ENCODE data around the gene RDX. TPM values are rescaled to one million over a fixed set of nuclear protein-coding genes. Genes with fewer than 3 reads are reported as not detected.
A peak's percentile ranks its signal among the peaks of the same experiment; 100 is the strongest.

Gene RDX
- polyA plus RNA-seq, 2 of the 4 experiments (the other 2 are of a cell fraction): 158 to 183 TPM

DNA sequence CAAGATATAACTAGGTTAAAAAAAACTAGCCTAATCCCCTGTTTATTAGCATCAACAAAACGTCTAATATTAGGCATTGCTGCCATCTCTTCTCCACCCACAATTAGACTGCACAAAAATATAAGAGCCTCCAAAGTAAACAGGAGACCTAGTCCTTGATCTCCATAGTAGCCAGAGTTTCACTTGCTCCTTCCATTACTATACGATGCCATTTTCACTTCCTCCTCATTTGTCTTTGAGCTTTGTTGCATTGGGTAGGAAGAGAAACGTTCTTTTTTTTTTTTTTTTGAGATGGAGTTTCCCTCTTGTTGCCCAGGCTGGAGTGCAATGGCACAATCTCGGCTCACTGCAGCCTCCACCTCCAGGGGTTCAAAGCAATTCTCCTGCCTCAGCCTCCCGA, 42.3 kb upstream of the RDX start:
- POLR2A ChIA-PET: no interaction called here
- CTCF ChIA-PET: no interaction called here

DNA sequence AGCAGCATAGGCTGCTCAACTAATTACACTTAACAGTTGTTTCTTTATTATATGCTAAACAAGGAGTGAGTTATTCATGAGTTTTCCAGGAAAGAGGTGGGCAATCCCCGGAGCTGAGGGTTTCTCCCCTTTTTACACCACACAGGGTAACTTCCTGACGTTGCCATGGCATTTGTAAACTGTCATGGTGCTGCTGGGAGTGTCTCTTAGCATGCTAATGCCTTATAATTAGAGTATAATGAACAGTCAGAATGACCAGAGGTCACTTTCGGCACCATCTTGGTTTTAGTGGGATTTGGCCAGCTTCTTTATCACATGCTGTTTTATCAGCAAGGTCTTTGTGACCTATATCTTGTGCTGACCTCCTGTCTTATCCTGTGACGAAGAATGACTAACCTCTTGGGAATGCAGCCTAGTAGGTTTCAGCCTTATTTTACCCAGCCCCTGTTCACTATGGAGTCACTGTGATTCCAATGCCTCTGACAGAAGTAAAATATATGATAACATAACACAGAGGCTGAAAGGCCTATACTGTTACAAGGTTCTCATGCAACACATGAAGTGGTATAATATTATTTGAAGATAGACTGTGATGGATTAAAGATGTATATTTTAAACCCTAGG, 41.3 kb upstream of the RDX start:
- 38% methylated on average over 4 of the region's 4 CpGs for WGBS (ENCODE audit: missing lambda C conversion rate)
- H3K4me1 ChIP-seq: peaks cover 14% of the 10 kb centered on the region
- FAIRE-seq (no peak), DNase-seq (ENCODE audit: low read depth in 1 of 2, low spot score in 1 of 2) (no peak), ATAC-seq (peak in 1 of 2 experiments; percentile 56; a peak in 2 of 6 replicates)
- CTCF ChIA-PET: no interaction called here
- POLR2A ChIA-PET: no interaction called here
- H3K4me2 ChIP-seq: peak overlapping the region; percentile 42; the same call in 2 of the 3 replicates
- peak overlapping the region; percentile 49 to 75; a peak in 4 of 6 replicates for H3K27ac ChIP-seq
- no peak overlapping the region for H3K4me3 ChIP-seq
- no peaks in the 10 kb centered on the region for H3K9me3 ChIP-seq
- TF ChIP-seq KDM1A (IDR thresholded peaks at IDR 0.05; ENCODE audit: low read depth) (no peak), FOSB (CRISPR knock-in tag; IDR thresholded peaks at IDR 0.05) (no peak), EP300 (IDR thresholded peaks at IDR 0.05) (no peak), RNF2 (IDR thresholded peaks at IDR 0.05; ENCODE audit: borderline replicate concordance, low read depth) (no peak), BHLHE40 (IDR thresholded peaks at IDR 0.05; ENCODE audit: low read depth, low read length) (no peak), HOXA7 (CRISPR knock-in tag; IDR thresholded peaks at IDR 0.05) (no peak), ZFP36 (IDR thresholded peaks at IDR 0.05; ENCODE audit: borderline replicate concordance, partially characterized antibody) (no peak)
- TF ChIP-seq, protein P1, sequence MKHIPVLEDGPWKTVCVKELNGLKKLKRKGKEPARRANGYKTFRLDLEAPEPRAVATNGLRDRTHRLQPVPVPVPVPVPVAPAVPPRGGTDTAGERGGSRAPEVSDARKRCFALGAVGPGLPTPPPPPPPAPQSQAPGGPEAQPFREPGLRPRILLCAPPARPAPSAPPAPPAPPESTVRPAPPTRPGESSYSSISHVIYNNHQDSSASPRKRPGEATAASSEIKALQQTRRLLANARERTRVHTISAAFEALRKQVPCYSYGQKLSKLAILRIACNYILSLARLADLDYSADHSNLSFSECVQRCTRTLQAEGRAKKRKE (CRISPR knock-in tag; IDR thresholded peaks at IDR 0.05; ENCODE audit: low read depth): no peak
- TF ChIP-seq, protein P2, sequence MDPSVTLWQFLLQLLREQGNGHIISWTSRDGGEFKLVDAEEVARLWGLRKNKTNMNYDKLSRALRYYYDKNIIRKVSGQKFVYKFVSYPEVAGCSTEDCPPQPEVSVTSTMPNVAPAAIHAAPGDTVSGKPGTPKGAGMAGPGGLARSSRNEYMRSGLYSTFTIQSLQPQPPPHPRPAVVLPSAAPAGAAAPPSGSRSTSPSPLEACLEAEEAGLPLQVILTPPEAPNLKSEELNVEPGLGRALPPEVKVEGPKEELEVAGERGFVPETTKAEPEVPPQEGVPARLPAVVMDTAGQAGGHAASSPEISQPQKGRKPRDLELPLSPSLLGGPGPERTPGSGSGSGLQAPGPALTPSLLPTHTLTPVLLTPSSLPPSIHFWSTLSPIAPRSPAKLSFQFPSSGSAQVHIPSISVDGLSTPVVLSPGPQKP (IDR thresholded peaks at IDR 0.05; ENCODE audit: low read depth, low read length): no peak
- TF ChIP-seq, protein P3, sequence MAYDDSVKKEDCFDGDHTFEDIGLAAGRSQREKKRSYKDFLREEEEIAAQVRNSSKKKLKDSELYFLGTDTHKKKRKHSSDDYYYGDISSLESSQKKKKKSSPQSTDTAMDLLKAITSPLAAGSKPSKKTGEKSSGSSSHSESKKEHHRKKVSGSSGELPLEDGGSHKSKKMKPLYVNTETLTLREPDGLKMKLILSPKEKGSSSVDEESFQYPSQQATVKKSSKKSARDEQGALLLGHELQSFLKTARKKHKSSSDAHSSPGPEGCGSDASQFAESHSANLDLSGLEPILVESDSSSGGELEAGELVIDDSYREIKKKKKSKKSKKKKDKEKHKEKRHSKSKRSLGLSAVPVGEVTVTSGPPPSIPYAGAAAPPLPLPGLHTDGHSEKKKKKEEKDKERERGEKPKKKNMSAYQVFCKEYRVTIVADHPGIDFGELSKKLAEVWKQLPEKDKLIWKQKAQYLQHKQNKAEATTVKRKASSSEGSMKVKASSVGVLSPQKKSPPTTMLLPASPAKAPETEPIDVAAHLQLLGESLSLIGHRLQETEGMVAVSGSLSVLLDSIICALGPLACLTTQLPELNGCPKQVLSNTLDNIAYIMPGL (CRISPR knock-in tag; IDR thresholded peaks at IDR 0.05; ENCODE audit: borderline replicate concordance): no peak

More for the DNA sequence above, 42.3 kb upstream of the RDX start:
- Histone ChIP-seq H3K4me2 (no peak overlapping the region), H3K9me3 (no peaks in the 10 kb centered on the region), H3K4me1 (peaks cover 14% of the 10 kb centered on the region), H3K4me3 (no peak overlapping the region), H3K27ac (no peak overlapping the region)
- ATAC-seq: no peak
- DNase-seq (ENCODE audit: low read depth in 1 of 2, low spot score in 1 of 2): no peak
- TF ChIP-seq KDM1A (IDR thresholded peaks at IDR 0.05; ENCODE audit: low read depth) (no peak), TP53 (CRISPR knock-in tag; IDR thresholded peaks at IDR 0.05) (no peak), ZNF302 (CRISPR knock-in tag; IDR thresholded peaks at IDR 0.05) (no peak), RNF2 (IDR thresholded peaks at IDR 0.05; ENCODE audit: borderline replicate concordance, low read depth) (no peak), CHD2 (IDR thresholded peaks at IDR 0.05; ENCODE audit: low read length, partially characterized antibody) (no peak)
- TF ChIP-seq, protein P4, sequence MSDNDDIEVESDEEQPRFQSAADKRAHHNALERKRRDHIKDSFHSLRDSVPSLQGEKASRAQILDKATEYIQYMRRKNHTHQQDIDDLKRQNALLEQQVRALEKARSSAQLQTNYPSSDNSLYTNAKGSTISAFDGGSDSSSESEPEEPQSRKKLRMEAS (IDR thresholded peaks at IDR 0.05): no peak
- TF ChIP-seq, protein P5, sequence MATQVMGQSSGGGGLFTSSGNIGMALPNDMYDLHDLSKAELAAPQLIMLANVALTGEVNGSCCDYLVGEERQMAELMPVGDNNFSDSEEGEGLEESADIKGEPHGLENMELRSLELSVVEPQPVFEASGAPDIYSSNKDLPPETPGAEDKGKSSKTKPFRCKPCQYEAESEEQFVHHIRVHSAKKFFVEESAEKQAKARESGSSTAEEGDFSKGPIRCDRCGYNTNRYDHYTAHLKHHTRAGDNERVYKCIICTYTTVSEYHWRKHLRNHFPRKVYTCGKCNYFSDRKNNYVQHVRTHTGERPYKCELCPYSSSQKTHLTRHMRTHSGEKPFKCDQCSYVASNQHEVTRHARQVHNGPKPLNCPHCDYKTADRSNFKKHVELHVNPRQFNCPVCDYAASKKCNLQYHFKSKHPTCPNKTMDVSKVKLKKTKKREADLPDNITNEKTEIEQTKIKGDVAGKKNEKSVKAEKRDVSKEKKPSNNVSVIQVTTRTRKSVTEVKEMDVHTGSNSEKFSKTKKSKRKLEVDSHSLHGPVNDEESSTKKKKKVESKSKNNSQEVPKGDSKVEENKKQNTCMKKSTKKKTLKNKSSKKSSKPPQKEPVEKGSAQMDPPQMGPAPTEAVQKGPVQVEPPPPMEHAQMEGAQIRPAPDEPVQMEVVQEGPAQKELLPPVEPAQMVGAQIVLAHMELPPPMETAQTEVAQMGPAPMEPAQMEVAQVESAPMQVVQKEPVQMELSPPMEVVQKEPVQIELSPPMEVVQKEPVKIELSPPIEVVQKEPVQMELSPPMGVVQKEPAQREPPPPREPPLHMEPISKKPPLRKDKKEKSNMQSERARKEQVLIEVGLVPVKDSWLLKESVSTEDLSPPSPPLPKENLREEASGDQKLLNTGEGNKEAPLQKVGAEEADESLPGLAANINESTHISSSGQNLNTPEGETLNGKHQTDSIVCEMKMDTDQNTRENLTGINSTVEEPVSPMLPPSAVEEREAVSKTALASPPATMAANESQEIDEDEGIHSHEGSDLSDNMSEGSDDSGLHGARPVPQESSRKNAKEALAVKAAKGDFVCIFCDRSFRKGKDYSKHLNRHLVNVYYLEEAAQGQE (IDR thresholded peaks at IDR 0.05): no peak
- TF ChIP-seq, protein P6, sequence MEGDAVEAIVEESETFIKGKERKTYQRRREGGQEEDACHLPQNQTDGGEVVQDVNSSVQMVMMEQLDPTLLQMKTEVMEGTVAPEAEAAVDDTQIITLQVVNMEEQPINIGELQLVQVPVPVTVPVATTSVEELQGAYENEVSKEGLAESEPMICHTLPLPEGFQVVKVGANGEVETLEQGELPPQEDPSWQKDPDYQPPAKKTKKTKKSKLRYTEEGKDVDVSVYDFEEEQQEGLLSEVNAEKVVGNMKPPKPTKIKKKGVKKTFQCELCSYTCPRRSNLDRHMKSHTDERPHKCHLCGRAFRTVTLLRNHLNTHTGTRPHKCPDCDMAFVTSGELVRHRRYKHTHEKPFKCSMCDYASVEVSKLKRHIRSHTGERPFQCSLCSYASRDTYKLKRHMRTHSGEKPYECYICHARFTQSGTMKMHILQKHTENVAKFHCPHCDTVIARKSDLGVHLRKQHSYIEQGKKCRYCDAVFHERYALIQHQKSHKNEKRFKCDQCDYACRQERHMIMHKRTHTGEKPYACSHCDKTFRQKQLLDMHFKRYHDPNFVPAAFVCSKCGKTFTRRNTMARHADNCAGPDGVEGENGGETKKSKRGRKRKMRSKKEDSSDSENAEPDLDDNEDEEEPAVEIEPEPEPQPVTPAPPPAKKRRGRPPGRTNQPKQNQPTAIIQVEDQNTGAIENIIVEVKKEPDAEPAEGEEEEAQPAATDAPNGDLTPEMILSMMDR (IDR thresholded peaks at IDR 0.05): no peak
- TF ChIP-seq, protein P3 (CRISPR knock-in tag; IDR thresholded peaks at IDR 0.05; ENCODE audit: borderline replicate concordance): no peak
- TF ChIP-seq, protein P7, sequence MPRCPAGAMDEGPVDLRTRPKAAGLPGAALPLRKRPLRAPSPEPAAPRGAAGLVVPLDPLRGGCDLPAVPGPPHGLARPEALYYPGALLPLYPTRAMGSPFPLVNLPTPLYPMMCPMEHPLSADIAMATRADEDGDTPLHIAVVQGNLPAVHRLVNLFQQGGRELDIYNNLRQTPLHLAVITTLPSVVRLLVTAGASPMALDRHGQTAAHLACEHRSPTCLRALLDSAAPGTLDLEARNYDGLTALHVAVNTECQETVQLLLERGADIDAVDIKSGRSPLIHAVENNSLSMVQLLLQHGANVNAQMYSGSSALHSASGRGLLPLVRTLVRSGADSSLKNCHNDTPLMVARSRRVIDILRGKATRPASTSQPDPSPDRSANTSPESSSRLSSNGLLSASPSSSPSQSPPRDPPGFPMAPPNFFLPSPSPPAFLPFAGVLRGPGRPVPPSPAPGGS (IDR thresholded peaks at IDR 0.05): no peak
- FAIRE-seq: no peak
- 74% methylated on average over 4 of the region's 5 CpGs for WGBS (ENCODE audit: missing lambda C conversion rate)

All from A549 (cell line).